H1 (cell line): Measurements from ENCODE around the gene STEAP4.

Experiments used
- ATF3 ChIP-seq: IDR thresholded peaks from 2 replicates; pipeline ENCODE4 v1.6.1; 2011; ENCODE audit warnings: low read depth, mild to moderate bottlenecking, low read length; ENCODE audit not compliant: insufficient read depth
- CTCF ChIP-seq, 3 experiments: IDR thresholded peaks; 1 replicate in 2 of 3; 2 replicates in 1 of 3; pipeline versions ENCODE4 v1.5.1 to v1.6.1; 2011; ENCODE audit warnings: low read length in 3 of 3, mild to moderate bottlenecking in 3 of 3, inconsistent platforms in 2 of 3, low read depth in 1 of 3, moderate library complexity in 1 of 3; ENCODE audit not compliant: insufficient read depth in 1 of 3; ENCODE audit errors: control extremely low read depth in 1 of 3
- EZH2 ChIP-seq: fragments of 200-600 bp; sonication (generic); IDR thresholded peaks from 2 replicates; pipeline ENCODE4 v1.7.1; 2012; ENCODE audit warnings: low read depth, mild to moderate bottlenecking, moderate library complexity, low read length, inconsistent platforms; ENCODE audit not compliant: severe bottlenecking
- GABPA ChIP-seq: IDR thresholded peaks from 2 replicates; pipeline ENCODE4 v1.6.1; 2011; ENCODE audit warnings: mild to moderate bottlenecking, low read length, moderate library complexity, borderline replicate concordance; ENCODE audit not compliant: insufficient read depth
- JUND ChIP-seq: IDR thresholded peaks from 2 replicates; pipeline ENCODE4 v1.6.1; 2011; ENCODE audit warnings: mild to moderate bottlenecking, improper control_type of control experiment, low read length

- TF ChIP-seq EZH2, result no peak
- no peak for TF ChIP-seq CTCF (IDR thresholded peaks at IDR 0.05; ENCODE audit: control extremely low read depth in 1 of 3, insufficient read depth in 1 of 3, low read depth in 1 of 3, low read length in 3 of 3)
- no peak for TF ChIP-seq JUND
- TF ChIP-seq ATF3, result no peak
- TF ChIP-seq GABPA, result no peak
Observed at GRCh38 chr7:88256906-88257305, 49.8 kb downstream of the STEAP4 start.
